GM19239 (cell line): ENCODE results near the gene CRMP1.

Experiments used
- DNase-seq: peaks from one replicate; pipeline ENCODE4 v3.0.0; 2011; ENCODE audit warnings: low spot score; ENCODE audit not compliant: insufficient read length
- FAIRE-seq: peaks from 2 replicates; lab custom pipeline; 2011; peaks lifted over from hg19 to GRCh38; lab: Jason Lieb, UNC

CRMP1 gene

GRCh38 chr4:5890063-5890727 lies 2.7 kb downstream of the CRMP1 start:
- no peak for DNase-seq
- FAIRE-seq, result no peak

- no peak for DNase-seq
- no peak for FAIRE-seq
Observed at GRCh38 chr4:5889002-5889696, 3.7 kb downstream of the CRMP1 start.

- DNase-seq (no peak), FAIRE-seq (no peak)
Observed at GRCh38 chr4:5888222-5889001, 4.5 kb downstream of the CRMP1 start.

- DNase-seq (no peak), FAIRE-seq (no peak)
Observed at GRCh38 chr4:5887361-5888221, 5.3 kb downstream of the CRMP1 start.

- no peak for FAIRE-seq
- no peak for DNase-seq
Observed at GRCh38 chr4:5887011-5887360, 5.9 kb downstream of the CRMP1 start.

GRCh38 chr4:5885733-5886132 lies 7.2 kb downstream of the CRMP1 start:
- FAIRE-seq (no peak), DNase-seq (no peak)

- no peak for DNase-seq
- no peak for FAIRE-seq
Observed at GRCh38 chr4:5884796-5885195, 8.1 kb downstream of the CRMP1 start.

GRCh38 chr4:5883916-5884315 lies 9.0 kb downstream of the CRMP1 start:
- DNase-seq, result no peak

GRCh38 chr4:5882947-5883346 lies 9.9 kb downstream of the CRMP1 start:
- FAIRE-seq (no peak), DNase-seq (no peak)

More at GRCh38 chr4:5883916-5884315, 9.0 kb downstream of the CRMP1 start:
- no peak for FAIRE-seq

- FAIRE-seq (no peak), DNase-seq (no peak)
Observed at GRCh38 chr4:5881340-5881739, 11.5 kb downstream of the CRMP1 start.

GRCh38 chr4:5878359-5878758 lies 14.5 kb downstream of the CRMP1 start:
- FAIRE-seq, result no peak

GRCh38 chr4:5877392-5877791 lies 15.5 kb downstream of the CRMP1 start:
- DNase-seq (no peak), FAIRE-seq (no peak)

More at GRCh38 chr4:5878359-5878758, 14.5 kb downstream of the CRMP1 start:
- DNase-seq, result no peak

GRCh38 chr4:5874811-5875449 lies 18.0 kb downstream of the CRMP1 start:
- no peak for DNase-seq

GRCh38 chr4:5870701-5871100 lies 22.2 kb downstream of the CRMP1 start:
- FAIRE-seq (no peak), DNase-seq (no peak)

More at GRCh38 chr4:5874811-5875449, 18.0 kb downstream of the CRMP1 start:
- FAIRE-seq, result no peak

- DNase-seq (no peak), FAIRE-seq (no peak)
Observed at GRCh38 chr4:5869966-5870619, 22.8 kb downstream of the CRMP1 start.

- no peak for FAIRE-seq
- no peak for DNase-seq
Observed at GRCh38 chr4:5867866-5868265, 25.0 kb downstream of the CRMP1 start.

GRCh38 chr4:5866841-5867813 lies 25.8 kb downstream of the CRMP1 start:
- DNase-seq, result no peak
- FAIRE-seq, result no peak
